ENCODE results near the gene CAPN2.

CAPN2 gene

GRCh38 chr1:223761411-223761810 is 49.1 kb downstream of the CAPN2 start:
- no peak for DNase-seq (ENCODE audit: low read depth)

GRCh38 chr1:223763251-223763650 is 50.9 kb downstream of the CAPN2 start:
- DNase-seq (ENCODE audit: low read depth) = no peak

- DNase-seq (ENCODE audit: low read depth) = no peak
These were observed 51.5 kb downstream of the CAPN2 start for GRCh38 chr1:223763881-223764280.

- no peak for DNase-seq (ENCODE audit: low read depth)
These were observed 52.8 kb downstream of the CAPN2 start for GRCh38 chr1:223765036-223765718.

GRCh38 chr1:223765719-223766340 is 53.5 kb downstream of the CAPN2 start:
- DNase-seq (ENCODE audit: low read depth) = no peak

- no peak for DNase-seq (ENCODE audit: low read depth)
These were observed 58.4 kb downstream of the CAPN2 start for GRCh38 chr1:223770621-223771315.

- no peak for DNase-seq (ENCODE audit: low read depth)
These were observed 59.1 kb downstream of the CAPN2 start for GRCh38 chr1:223771469-223771813.

GRCh38 chr1:223771814-223772770 is 59.8 kb downstream of the CAPN2 start:
- DNase-seq (ENCODE audit: low read depth) = peak; percentile 64

- DNase-seq (ENCODE audit: low read depth) = no peak
These were observed 60.4 kb downstream of the CAPN2 start for GRCh38 chr1:223772771-223773160.

- no peak for DNase-seq (ENCODE audit: low read depth)
These were observed 61.9 kb downstream of the CAPN2 start for GRCh38 chr1:223774134-223774814.

GRCh38 chr1:223775054-223775453 is 62.7 kb downstream of the CAPN2 start:
- peak; percentile 19 for DNase-seq (ENCODE audit: low read depth)

GRCh38 chr1:223775711-223776074 is 63.4 kb downstream of the CAPN2 start:
- DNase-seq (ENCODE audit: low read depth) = no peak

- peak; percentile 31 for DNase-seq (ENCODE audit: low read depth)
These were observed 63.9 kb downstream of the CAPN2 start for GRCh38 chr1:223776075-223776814.

GRCh38 chr1:223776826-223777454 is 64.6 kb downstream of the CAPN2 start:
- DNase-seq (ENCODE audit: low read depth) = no peak

GRCh38 chr1:223780318-223780717 is 68.0 kb downstream of the CAPN2 start:
- DNase-seq (ENCODE audit: low read depth) = no peak

GRCh38 chr1:223780949-223781348 is 68.6 kb downstream of the CAPN2 start:
- DNase-seq (ENCODE audit: low read depth) = no peak

- DNase-seq (ENCODE audit: low read depth) = no peak
These were observed 71.3 kb downstream of the CAPN2 start for GRCh38 chr1:223783676-223784075.

GRCh38 chr1:223784541-223784940 is 72.2 kb downstream of the CAPN2 start:
- no peak for DNase-seq (ENCODE audit: low read depth)

- DNase-seq (ENCODE audit: low read depth) = no peak
These were observed 73.5 kb downstream of the CAPN2 start for GRCh38 chr1:223785808-223786207.

- no peak for DNase-seq (ENCODE audit: low read depth)
These were observed 76.5 kb downstream of the CAPN2 start for GRCh38 chr1:223788746-223789415.
